Activated CD8-positive, alpha-beta memory T cell treated with anti-CD3 and anti-CD28 coated beads, Interleukin-2, amount 10 ng/mL, durations not matched to agents 7 days and 5 days (primary cell): ENCODE measurements around the gene CHST13. TPM values are rescaled to one million over a fixed set of nuclear protein-coding genes. Genes with fewer than 3 reads are reported as not detected.

Experiments
- ATAC-seq: fragments of 150-1000 bp; cut with Tn5 transposase; one replicate; pipeline ENCODE4 v1.10.0; 2021; ENCODE audit warnings: moderate library complexity
- CTCF ChIA-PET: fragments of 350-600 bp; sonication (Branson Sonifier 250); formaldehyde crosslinking; loops from one replicate; lab custom pipeline; 2021; ENCODE audit warnings: antibody characterized with exemption; lab: Charles Lee
- DNase-seq: peaks from one replicate; pipeline ENCODE4 v3.0.0-alpha.2; 2020
- H3K27ac Mint-ChIP-seq: one replicate; pipeline ENCODE4 v1.8.0; 2021; ENCODE audit warnings: mild to moderate bottlenecking, mixed read lengths
- H3K27me3 Mint-ChIP-seq: one replicate; pipeline ENCODE4 v1.8.0; 2021; ENCODE audit warnings: mixed read lengths
- H3K36me3 Mint-ChIP-seq: one replicate; pipeline ENCODE4 v1.8.0; 2021; ENCODE audit warnings: mild to moderate bottlenecking, mixed read lengths
- H3K4me1 Mint-ChIP-seq: one replicate; pipeline ENCODE4 v1.8.0; 2021; ENCODE audit warnings: mixed read lengths
- H3K4me3 Mint-ChIP-seq: one replicate; pipeline ENCODE4 v1.8.0; 2021; ENCODE audit warnings: mild to moderate bottlenecking, moderate library complexity, mixed read lengths
- H3K9me3 Mint-ChIP-seq: one replicate; pipeline ENCODE4 v1.8.0; 2022; ENCODE audit warnings: low read depth, mixed read lengths
- total RNA-seq, 2 experiments: library from RNA; stranded (reverse); gene quantifications; one replicate each; pipeline ENCODE4 v1.2.3, GENCODE V29; 2021

CHST13 gene
- total RNA-seq, 2 experiments from 2014 or later: not detected

- Mint-ChIP-seq H3K27me3 (peaks cover 16% of the 10 kb centered on the region), H3K4me3 (no peak overlapping the region), H3K9me3 (no peaks in the 10 kb centered on the region), H3K36me3 (no peaks in the 10 kb centered on the region), H3K27ac (no peak overlapping the region), H3K4me1 (no peaks in the 10 kb centered on the region)
- CTCF ChIA-PET: no interaction called here
- DNase-seq: peak; percentile 29
- ATAC-seq: no peak
Measured at GRCh38 chr3:126557415-126557745, 33.4 kb downstream of the CHST13 start.

DNA sequence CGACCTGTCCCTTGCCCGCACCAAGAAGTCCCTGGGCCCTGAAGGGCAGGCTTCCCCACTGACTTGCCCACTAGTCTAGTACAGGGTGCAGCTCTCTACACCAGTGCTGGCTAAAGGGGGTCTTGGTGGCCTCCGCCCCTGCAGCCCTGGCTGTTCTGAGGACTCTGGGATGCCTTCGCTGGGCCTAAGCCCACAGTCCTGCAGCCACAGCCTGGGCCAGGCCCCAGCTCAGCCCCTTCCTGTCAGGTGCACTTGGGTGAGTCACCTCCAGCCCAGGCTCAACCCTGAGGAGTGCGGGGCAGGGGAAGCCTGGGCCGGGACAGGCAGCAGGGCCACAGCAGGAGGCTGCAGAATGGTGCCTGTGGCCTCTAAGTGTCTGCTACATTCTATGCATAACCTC is 33.8 kb downstream of the CHST13 start:
- Mint-ChIP-seq H3K4me3 (no peak overlapping the region), H3K9me3 (no peaks in the 10 kb centered on the region), H3K36me3 (no peaks in the 10 kb centered on the region), H3K27me3 (peaks cover 19% of the 10 kb centered on the region), H3K27ac (no peak overlapping the region), H3K4me1 (no peaks in the 10 kb centered on the region)
- CTCF ChIA-PET: no interaction called here
- DNase-seq (peak; percentile 26), ATAC-seq (no peak)

- DNase-seq (peak; percentile 26), ATAC-seq (no peak)
- CTCF ChIA-PET: no interaction called here
- H3K4me1 Mint-ChIP-seq: no peaks in the 10 kb centered on the region
- H3K4me3 Mint-ChIP-seq: no peak within 1 kb of the TSS
- H3K27me3 Mint-ChIP-seq: peaks cover 25% of the 10 kb centered on the region
- no peak within 1 kb of the TSS for H3K27ac Mint-ChIP-seq
- no peaks in the 10 kb centered on the region for H3K9me3 Mint-ChIP-seq
- H3K36me3 Mint-ChIP-seq: no peaks in the 10 kb centered on the region
Measured at GRCh38 chr3:126558336-126559071, 34.5 kb downstream of the CHST13 start, which contains the start of gene C3orf22. C3orf22 (minus strand) TSS chr3:126558932; CDS start chr3:126553390, 5,542 bp downstream.

GRCh38 chr3:126562737-126563276 is 38.9 kb downstream of the CHST13 start:
- no peaks in the 10 kb centered on the region for H3K36me3 Mint-ChIP-seq

DNA sequence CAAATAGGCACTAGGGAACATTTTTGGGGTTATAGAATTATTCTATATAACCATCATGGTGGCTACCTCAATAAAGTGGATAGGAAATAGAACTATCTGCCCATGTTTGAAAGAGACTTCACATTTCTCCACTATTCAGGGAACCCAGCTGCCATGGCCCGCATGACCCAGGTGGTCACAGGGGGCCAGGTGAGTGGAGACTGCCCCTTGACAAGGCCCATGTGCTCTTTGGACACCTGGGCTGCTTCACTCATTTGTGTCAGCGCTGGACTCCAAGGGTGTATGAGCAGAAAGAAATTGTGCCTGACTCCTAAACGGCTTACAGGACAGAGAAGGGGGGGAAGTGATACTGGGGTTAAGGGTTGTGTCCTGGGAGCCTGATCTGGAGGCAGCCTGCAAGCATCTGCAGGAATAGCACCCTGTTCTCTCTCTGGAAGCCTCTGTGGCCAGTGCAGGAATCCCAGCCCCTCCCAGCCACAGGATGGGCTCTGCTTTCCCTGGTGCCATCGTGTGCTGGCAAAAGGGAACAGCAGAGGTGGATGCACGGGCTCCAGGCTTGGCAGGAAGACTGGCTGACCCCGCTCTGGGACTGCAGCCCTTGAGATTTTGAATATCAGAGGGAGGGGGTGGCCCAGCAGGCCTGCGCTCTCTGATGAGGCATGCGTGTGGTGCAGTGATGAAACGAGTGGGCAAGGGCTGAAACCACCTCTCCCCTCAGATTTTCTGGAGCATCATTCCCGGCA is 43.9 kb downstream of the CHST13 start:
- CTCF ChIA-PET: no interaction called here

More at GRCh38 chr3:126562737-126563276, 38.9 kb downstream of the CHST13 start:
- Mint-ChIP-seq H3K27me3 (peaks cover 50% of the 10 kb centered on the region), H3K27ac (no peak overlapping the region), H3K9me3 (no peaks in the 10 kb centered on the region), H3K4me1 (no peaks in the 10 kb centered on the region), H3K4me3 (no peak overlapping the region)
- ATAC-seq (no peak), DNase-seq (no peak)
- CTCF ChIA-PET: no interaction called here

DNA sequence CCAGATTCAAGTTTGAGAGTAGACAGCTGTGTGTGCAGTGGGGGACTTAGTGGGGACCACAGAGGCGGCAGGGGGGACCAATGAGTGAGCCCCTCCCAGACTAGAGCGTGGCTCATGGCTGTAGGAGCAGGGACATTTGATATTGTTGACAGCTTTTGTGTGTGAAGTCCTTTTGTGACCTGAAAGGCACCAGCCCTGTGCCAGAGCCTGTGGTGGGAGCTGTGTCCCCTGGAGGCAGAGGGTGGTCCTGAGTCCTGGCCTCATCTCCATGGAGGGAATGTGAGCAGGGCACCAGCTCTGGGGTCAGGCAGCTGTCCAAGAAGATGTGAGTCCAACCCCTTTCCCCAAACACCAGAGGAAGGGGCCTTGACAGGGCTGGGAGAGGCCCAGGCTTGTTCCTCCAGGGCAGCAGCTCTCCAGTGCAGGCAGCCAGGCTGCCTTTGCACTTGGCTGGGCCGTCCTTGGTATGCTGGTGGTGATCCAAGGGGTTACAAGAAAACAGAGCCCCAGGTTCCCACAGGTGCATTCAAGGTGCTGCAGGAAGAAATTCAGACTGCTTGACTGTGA is 44.9 kb downstream of the CHST13 start:
- H3K36me3 Mint-ChIP-seq: no peaks in the 10 kb centered on the region
- H3K27me3 Mint-ChIP-seq: peaks cover 30% of the 10 kb centered on the region
- no peaks in the 10 kb centered on the region for H3K4me1 Mint-ChIP-seq
- CTCF ChIA-PET: no interaction called here
- H3K9me3 Mint-ChIP-seq: no peaks in the 10 kb centered on the region
- ATAC-seq: no peak
- DNase-seq: no peak
- no peak overlapping the region for H3K27ac Mint-ChIP-seq
- H3K4me3 Mint-ChIP-seq: no peak overlapping the region

More for the DNA sequence above, 43.9 kb downstream of the CHST13 start:
- Mint-ChIP-seq H3K4me3 (no peak overlapping the region), H3K9me3 (no peaks in the 10 kb centered on the region), H3K36me3 (no peaks in the 10 kb centered on the region), H3K27ac (no peak overlapping the region), H3K27me3 (peaks cover 32% of the 10 kb centered on the region), H3K4me1 (no peaks in the 10 kb centered on the region)
- no peak for ATAC-seq
- no peak for DNase-seq

- Mint-ChIP-seq H3K4me1 (no peaks in the 10 kb centered on the region), H3K4me3 (no peak overlapping the region), H3K9me3 (no peaks in the 10 kb centered on the region), H3K27ac (no peak overlapping the region), H3K36me3 (no peaks in the 10 kb centered on the region), H3K27me3 (peaks cover 34% of the 10 kb centered on the region)
- no peak for ATAC-seq
- CTCF ChIA-PET: no interaction called here
- no peak for DNase-seq
Measured at GRCh38 chr3:126569390-126569975, 45.5 kb downstream of the CHST13 start.

DNA sequence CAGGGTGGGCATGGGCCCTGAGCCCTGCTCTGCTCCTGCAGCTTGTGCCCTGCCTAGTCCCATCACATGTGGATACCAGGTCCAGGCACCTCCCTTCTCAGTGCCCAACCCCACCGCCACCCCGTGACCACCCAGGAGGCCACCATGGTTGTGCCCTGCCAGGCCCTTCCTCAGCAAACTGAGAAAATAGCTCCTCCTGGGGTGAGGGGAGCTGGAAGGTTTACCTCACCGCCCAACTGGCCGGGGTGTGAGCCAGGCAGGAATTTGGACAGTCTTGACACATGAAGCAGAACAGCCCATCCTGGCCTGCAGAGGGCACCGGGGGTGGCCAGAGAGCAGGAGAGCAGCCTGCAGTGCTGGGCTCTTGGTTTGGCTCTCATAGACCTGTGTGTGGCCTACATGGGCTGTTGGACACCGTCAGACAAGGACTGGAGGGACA is 46.2 kb downstream of the CHST13 start:
- Mint-ChIP-seq H3K9me3 (no peaks in the 10 kb centered on the region), H3K27ac (no peak overlapping the region), H3K4me1 (no peaks in the 10 kb centered on the region), H3K27me3 (peaks cover 31% of the 10 kb centered on the region), H3K36me3 (no peaks in the 10 kb centered on the region), H3K4me3 (no peak overlapping the region)
- DNase-seq: no peak
- no peak for ATAC-seq
- CTCF ChIA-PET: no interaction called here

DNA sequence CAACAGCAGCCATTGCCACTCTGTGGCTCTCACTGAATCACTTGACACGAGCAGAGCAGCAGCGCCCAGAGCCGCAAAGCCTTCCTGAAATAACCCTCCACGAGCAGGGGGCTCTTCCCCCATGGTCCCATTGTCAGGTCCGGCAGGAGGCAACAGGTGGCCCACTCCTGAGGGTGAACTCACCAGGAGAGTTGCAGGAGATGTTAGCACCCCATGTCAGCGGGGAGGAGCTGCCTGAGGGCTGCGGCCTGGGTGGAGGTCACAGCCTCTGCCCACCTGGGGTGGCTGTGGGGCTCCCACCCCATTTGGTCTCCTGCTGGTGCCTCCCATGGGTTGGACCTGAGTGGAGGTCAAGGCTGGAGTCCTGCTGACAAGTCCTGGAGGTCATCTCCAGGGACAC is 47.1 kb downstream of the CHST13 start:
- Mint-ChIP-seq H3K36me3 (no peaks in the 10 kb centered on the region), H3K27ac (no peak overlapping the region), H3K9me3 (no peaks in the 10 kb centered on the region), H3K4me3 (no peak overlapping the region), H3K27me3 (peaks cover 25% of the 10 kb centered on the region), H3K4me1 (no peaks in the 10 kb centered on the region)
- DNase-seq: no peak
- ATAC-seq: no peak
- CTCF ChIA-PET: no interaction called here

DNA sequence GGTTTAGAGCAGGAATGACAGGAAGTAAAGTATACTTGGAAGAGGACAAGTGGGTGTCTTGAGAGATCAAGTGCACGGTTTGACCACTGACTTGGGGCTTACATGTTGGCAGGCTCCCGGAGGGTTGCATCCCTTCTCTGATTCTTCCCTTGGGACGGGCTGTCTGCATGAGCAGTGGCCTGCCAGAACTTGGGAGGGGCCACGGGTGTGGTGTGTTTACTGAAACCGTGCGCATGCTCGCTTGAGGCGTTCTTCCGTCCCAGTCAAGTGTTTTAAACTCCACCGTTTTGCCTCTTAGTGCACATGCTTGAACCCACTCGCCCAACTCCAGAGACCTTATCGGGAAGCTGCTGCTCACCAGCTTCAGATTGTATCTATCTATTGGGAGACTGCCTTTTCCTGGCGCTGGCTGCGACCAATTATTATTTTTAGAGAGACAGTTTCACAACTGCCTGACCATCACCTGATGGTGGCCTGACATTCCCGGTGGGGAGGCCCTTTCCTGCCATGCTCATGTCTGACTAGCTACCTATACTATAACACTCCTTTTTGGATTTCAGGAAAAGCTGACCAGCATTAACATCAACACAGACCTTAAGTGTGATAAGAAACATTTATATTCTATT is 49.6 kb downstream of the CHST13 start:
- no peaks in the 10 kb centered on the region for H3K9me3 Mint-ChIP-seq
- H3K27me3 Mint-ChIP-seq: peaks cover 14% of the 10 kb centered on the region
- no peaks in the 10 kb centered on the region for H3K4me1 Mint-ChIP-seq
- no peaks in the 10 kb centered on the region for H3K36me3 Mint-ChIP-seq
- no peak overlapping the region for H3K27ac Mint-ChIP-seq
- H3K4me3 Mint-ChIP-seq: no peak overlapping the region
- CTCF ChIA-PET: no interaction called here
- no peak for ATAC-seq
- DNase-seq: no peak

DNA sequence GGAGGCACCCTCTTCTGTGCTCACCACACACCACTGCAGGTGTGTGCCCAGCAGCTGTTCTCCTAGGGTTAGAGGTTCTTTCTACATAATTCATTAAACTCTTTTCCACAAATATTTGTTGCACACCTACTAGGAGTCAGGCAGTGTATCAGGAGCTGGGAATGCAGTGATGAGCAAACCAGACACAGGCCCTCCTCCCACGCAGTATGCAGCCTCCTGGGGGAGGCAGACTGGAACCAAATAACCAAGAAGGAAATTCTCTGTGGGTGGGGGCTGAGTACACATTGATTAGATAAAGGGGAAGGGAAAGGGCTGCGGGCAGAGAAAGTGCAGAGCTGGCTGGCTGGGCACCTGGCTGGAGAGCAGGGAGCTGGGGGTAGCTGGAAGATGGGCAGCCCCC is 53.3 kb downstream of the CHST13 start:
- H3K4me3 Mint-ChIP-seq: no peak overlapping the region
- H3K9me3 Mint-ChIP-seq: no peaks in the 10 kb centered on the region
- no peaks in the 10 kb centered on the region for H3K4me1 Mint-ChIP-seq
- H3K27me3 Mint-ChIP-seq: peaks cover 22% of the 10 kb centered on the region
- H3K27ac Mint-ChIP-seq: no peak overlapping the region
- CTCF ChIA-PET: no interaction called here
- no peak for DNase-seq
- H3K36me3 Mint-ChIP-seq: no peaks in the 10 kb centered on the region
- no peak for ATAC-seq

GRCh38 chr3:126578702-126579101 is 54.7 kb downstream of the CHST13 start:
- H3K36me3 Mint-ChIP-seq: no peaks in the 10 kb centered on the region

GRCh38 chr3:126580746-126581145 is 56.8 kb downstream of the CHST13 start:
- Mint-ChIP-seq H3K36me3 (no peaks in the 10 kb centered on the region), H3K27me3 (peaks cover 26% of the 10 kb centered on the region), H3K9me3 (no peaks in the 10 kb centered on the region), H3K4me3 (no peak overlapping the region), H3K4me1 (no peaks in the 10 kb centered on the region), H3K27ac (no peak overlapping the region)
- CTCF ChIA-PET: no interaction called here
- ATAC-seq: no peak
- no peak for DNase-seq

More at GRCh38 chr3:126578702-126579101, 54.7 kb downstream of the CHST13 start:
- H3K27ac Mint-ChIP-seq: no peak overlapping the region
- H3K4me1 Mint-ChIP-seq: no peaks in the 10 kb centered on the region
- DNase-seq: no peak
- no peak overlapping the region for H3K4me3 Mint-ChIP-seq
- CTCF ChIA-PET: no interaction called here
- no peak for ATAC-seq
- H3K27me3 Mint-ChIP-seq: peaks cover 26% of the 10 kb centered on the region
- no peaks in the 10 kb centered on the region for H3K9me3 Mint-ChIP-seq
